SH-SY5Y (cell line): ENCODE results near the gene APBB1.

Experiments
- GATA2 ChIP-seq: IDR thresholded peaks from 2 replicates; pipeline ENCODE4 v1.6.1; 2011; ENCODE audit warnings: mild to moderate bottlenecking, low read depth, low read length
- GATA3 ChIP-seq: IDR thresholded peaks from 2 replicates; pipeline ENCODE4 v1.6.1; 2011; ENCODE audit warnings: low read depth, mild to moderate bottlenecking, low read length, moderate library complexity

GRCh38 chr11:6437423-6437822 is 18.5 kb upstream of the APBB1 start:
- TF ChIP-seq GATA2 (no peak), GATA3 (no peak)
